Iris pigment epithelial cell (primary cell): ENCODE measurements around the gene ALDH3B1.
A peak's percentile ranks its signal among the peaks of the same experiment; 100 is the strongest.

Experiments used
- DNase-seq: peaks from one replicate; pipeline ENCODE4 v3.0.0-alpha.2; 2011; ENCODE audit warnings: low read depth

The ALDH3B1 gene

DNA sequence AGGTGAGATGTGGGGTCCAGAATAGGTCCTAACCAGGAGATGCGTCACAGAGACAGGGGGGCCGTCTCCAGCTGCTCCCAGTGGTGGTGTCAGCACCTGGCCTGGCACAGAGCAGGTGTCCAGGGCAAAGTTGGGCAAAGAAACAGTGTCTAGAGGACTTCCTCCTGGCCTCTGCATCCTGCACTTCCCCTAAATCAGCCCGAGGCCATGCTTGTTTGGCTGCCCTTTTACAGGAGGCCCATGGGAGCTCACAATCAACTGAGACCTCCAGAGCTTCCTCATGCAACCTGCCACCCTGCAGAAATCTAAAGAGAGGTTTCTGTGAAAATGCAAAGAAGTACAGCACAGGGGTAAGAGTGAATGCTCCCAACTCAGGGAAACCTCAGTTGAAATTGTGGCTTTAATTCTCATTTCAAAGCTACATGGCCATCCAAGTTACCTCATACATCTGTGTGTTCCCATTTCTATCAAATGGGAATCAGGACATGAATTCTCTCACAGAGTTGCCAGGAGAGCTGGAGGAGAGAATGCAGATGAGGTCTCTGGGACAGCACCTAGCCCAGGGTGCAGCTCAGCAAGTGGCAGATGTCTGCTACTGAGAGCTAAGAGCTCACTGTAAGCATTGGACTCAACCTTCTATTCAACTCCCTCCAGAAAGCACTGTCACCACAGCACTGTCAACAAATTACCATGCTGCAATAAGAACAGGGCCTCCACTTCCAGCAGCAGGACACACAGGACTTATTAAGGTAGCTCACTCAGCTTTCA, 61.3 kb downstream of the ALDH3B1 start:
- DNase-seq, result no peak

DNA sequence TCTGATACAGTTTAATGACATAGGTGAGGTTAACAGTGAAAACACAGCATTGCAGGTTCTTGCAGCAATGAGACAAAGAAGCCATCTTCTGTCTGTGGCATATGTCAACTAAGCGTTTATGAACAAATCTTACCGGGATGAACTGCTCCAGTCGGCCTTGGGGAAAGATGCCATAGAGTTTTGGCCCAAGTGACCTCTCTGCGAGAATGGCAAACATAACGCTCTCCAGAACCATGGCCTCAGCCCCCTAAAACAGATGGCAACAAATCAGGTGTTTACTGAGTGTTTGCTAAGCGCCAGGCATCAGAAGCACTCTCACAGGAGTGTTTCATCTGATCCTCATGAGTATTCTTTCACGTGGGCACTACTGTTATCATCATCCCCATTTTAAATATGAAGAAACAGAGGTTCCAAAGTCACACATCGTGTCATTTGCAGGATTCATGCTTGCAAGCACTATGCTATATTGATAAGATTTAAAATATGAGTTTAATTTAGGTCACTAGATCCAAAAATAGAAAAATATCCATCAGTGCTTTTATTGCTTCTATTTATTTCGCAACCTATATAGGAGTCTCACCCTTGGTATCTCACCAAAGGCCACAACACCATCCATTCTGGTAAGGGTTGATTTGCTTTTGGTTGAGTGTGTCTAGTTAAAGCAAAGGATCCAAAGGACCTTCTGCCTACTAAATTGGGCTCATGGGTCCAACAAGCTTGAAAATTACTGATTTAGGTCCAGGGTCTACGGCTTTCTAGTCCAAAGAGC, 64.6 kb downstream of the ALDH3B1 start:
- no peak for DNase-seq

DNA sequence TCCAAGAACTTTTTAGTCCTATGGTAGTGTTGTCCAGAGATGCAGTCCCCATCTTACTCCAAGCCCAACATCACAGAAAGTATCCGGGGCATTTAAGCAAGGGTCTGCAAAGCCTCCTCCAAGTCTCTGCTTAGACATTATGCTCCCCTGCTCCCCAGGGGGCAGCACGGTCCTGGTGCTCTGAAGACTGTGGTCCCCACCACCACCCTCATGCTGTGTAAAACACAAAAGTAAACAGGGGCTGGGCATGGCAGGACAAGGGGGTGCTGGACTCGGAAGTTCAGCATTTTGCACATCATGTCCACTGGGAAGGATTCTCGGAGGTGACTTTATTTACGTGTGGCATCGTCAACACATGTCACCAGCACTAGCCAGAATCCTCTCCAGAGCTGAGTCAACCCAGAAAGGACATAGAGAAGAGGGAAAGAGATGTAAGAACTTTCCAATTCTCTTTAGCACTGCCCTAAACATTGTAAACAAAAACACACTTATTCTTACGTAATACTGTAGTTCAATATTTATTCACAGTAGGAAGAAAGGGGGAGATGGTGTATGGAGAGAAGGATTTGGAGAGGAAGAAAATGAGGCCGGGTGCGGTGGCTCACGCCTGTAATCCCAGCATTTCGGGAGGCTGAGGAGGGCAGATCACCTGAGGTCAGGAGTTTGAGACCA, 66.4 kb downstream of the ALDH3B1 start:
- DNase-seq, result no peak

DNA sequence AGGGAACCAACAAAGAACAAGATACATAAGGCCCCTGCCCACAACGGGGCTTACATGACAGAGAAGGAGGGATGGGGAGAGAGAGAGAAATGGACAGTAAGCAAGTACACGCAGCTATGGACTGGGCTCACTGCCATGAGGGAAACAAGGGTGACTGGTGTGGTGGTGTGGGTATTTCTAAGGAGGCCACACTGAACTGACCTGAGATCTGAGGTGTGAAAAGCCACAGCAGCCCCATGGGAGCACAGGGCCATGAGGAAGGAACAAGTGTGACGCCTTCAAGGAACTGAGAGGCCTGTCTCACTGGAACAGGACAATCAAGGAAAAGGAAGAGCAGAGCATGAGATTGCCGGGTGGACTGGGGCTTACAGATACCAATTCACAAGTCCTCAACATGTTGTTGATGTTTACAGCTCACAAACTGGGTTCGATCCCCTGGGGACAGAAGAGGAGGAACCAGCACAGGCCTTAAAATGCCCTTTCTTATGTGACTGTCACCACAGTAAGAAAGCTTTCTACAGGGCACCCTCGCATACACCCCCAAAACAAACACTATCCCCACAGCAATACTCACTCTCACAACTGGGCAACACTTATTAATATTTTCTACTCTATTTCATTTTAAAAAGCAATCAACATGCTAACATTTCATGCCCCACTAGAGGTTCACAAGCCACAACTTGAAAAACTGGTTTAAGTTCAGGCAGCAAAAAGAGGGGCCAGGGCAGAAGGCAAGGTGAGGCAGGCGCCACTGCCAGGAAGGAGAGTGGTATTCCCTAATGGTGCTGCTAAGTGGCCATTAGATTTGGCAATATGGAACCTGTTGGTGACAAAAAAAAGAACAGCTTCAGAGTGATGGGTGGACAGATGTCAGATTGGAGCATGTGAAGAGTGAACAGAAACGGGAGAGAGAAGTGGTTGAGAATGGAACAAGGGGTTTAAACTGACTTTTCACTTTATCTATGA, 67.8 kb downstream of the ALDH3B1 start:
- peak; percentile 25 for DNase-seq
